HG03457 (cell line): ENCODE results near the gene SPDYC.
"Not testable (repeated sequence)": the region's sequence is repeated elsewhere in the genome, so short reads cannot be mapped to it uniquely, and the experiment has no call there.

Experiments
- ATAC-seq: cut with Tn5 transposase; IDR thresholded peaks from one replicate; pipeline ENCODE4 v1.9.1; 2021; ENCODE audit warnings: moderate number of reproducible peaks; ENCODE audit not compliant: unreplicated experiment

Gene SPDYC

DNA sequence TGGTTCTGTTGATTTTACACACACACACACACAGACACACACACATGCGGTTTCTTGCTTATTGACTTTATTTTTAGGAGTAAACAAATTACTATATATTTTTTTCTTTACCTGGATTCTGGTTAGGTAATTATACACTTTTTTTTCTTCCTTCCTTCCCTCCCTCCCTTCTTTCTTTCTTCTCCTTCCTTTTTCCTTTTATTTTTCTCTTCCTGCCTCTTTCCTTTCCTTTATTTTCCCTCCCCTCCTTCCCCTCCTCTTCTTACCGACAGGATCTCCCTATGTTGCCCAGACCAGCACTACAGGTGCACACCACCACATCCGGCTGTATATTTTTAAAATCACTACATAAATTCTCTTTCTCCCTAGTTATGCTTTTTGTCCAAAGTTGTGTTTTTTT is 3.1 kb upstream of the SPDYC start:
- no peak for ATAC-seq

DNA sequence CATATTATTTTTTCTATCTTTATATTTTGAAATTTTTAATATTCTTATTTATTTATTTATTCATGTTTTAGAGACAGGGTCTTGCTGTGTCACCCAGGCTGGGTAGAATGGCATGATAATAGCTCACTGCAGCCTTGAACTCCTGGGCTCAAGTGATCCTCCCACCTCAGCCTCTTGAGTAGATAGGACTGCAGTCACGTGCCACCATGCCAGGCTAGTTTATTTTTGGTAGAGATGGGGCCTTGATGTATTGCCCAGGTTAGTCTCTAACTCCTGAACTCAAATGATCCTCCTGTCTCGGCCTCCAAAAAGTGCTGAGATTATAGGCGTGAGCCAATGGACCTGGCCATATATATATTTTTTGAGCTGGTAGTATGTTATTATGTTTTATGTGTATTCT is 2.4 kb upstream of the SPDYC start:
- no peak for ATAC-seq

DNA sequence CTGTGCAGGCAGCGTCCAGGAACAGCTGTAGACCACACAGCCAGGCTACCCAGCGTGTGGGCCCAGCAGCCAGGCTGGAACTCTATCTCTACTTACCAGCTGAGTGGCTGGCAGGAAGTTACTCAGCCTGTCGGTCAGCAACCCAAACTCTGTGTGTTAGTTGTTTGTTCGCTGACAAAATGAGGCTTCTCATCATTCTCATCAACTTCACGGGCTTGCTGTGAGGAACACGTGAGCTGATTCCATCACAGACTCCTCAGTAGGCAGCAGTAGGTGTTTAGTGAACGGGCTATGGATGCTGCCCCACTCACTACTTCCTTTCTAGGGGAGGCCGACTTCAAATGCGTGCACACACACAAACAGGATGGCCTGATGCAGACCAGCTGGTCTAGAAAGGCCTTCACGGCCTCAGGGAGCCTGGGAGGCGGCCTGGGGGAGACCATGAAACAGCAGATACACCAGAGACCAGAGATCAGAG is 830 bp upstream of the SPDYC start:
- ATAC-seq = no peak

DNA sequence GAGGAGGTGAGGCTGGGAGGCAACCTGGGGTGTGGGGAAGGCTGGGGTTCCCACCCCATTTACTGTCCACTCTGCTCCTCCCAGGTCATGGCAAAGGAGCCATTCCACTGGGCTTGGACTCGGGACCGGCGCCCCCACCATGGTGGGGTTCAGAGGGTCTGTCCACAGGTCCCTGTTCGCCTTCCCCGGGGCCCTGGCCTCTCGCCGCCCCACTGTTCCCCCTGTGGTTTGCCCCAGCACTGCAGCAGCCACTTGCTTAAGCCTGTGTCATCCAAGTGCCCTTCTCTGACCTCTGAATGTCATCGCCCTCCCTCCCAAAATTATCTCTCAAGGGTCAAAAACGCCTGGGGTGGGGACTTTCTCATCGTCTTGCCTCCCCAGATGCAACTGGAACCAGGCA is 2.6 kb downstream of the SPDYC start:
- ATAC-seq = no peak

DNA sequence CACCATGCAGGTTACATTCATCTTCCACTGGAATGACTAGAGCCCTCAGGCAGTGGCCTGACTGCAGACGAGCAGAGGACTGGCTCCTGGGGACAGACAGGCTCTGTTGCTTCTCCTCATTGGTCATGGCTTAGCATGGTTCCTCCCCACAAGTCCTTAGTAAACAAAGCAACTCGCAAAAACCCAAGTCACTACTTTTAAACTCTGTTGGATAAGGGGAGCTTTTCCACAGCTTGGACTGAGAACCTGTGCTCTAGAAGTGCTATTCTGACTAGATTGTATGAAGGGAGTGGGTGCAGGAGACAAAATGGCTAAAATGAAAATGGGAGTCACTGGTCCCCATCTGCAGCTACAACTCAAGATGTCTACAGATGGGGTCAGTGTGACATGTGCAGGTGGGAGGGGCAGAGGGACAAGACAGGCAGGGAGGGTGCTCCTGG is 4.6 kb downstream of the SPDYC start:
- ATAC-seq = not testable (repeated sequence)

DNA sequence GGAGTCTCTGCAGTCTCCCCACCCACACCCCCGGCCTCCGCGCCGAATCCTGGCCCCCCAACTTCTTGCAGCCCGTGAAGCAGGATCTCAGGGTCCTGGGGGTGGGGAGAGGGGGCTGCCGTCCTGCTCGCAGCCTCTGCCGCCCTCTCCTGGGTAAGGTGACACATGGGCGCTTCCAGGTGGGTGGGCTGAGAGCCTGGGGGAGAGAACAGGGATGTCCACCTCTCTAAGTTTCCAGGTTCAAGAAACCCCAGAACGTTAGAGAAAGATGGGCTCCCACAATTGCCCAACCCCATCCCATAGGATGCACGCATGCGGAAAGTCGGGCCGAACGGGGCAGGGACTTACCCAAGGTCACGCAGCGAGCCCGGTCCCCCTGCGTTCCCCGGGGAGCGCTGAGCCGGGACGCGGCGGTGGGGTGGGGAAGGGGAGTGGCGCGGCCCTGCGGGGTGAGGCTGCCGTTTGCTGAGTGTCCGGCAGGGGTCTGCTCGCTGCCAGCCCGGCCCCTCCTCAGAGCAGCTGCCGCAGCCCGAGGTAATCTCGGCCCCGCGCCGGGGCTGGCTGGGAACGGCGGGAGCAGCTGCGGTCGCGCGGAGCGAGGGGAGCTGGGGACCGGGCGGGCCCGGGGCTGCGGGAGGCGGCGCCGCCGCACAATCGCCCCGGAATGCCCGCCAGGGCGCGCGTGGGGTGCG is 11.0 kb downstream of the SPDYC start:
- no peak for ATAC-seq

DNA sequence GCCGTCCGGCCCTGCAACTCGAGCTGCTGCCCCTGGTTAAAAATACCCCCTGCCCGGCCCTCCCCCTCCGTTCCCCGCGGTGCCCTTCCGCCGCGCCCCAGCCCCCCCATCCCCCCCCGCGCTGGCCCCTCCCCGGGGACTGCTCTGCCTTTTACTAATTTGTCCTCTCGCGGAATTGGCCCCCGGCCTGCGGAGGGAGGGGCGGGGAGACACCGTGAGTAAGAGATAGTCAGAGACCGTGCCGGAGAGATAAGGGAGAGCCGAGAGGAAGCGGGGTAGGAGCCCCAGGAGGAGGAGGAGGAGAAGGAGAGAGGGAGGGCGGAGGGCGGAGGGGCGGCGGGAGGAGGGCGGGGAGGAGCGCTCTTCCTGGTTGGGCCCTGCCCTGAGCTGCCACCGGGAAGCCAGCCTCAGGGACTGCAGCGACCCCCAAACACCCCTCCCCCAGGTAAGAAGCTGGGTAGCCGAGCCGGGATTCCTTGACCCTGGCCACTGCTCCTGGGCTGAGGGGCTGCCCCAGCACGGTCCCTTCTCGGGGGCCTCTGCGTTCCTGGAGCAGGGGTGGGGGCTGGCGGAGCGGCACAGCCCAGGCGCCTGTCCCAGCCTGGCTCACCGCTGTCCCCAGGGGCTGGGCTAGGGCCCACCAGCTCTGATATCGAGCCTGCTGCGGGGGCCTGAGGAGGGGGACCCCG is 11.7 kb downstream of the SPDYC start, which contains the start of gene CAPN1:
CAPN1 (plus strand) TSS at position 360 of the 689 bp plus-strand sequence. CDS start 774 bp downstream, outside the sequence.
- no peak for ATAC-seq

DNA sequence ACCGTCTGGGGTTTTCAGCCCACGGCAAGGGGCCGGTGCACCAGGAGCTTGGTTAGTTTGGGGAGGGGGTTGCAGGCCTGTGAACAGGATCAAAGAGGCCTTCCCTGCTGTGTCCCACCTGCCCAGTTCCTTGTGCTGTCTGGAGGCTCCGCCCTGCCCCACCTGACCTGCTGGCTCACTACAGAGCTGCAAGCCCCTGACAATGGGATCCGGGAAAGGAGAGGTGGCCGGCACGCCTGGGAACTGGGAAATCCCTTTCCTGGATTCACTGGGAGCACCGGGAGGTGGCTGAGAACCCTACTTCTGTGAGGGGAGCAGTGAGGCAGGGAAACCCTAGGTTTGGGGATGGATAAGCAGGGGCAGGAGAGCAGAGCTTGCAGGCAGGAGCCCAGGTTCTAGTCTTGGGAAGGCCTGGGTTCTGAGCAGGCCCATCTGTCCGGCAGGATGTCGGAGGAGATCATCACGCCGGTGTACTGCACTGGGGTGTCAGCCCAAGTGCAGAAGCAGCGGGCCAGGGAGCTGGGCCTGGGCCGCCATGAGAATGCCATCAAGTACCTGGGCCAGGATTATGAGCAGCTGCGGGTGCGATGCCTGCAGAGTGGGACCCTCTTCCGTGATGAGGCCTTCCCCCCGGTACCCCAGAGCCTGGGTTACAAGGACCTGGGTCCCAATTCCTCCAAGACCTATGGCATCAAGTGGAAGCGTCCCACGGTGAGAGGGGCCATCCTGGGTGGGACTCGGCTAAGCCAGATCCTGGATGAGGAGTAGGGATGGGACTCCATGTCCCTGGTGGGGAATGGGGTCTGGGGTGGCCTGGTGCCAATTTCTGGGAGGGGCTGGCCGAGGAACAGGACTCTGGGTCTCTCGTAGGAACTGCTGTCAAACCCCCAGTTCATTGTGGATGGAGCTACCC is 12.5 kb downstream of the SPDYC start:
- no peak for ATAC-seq

DNA sequence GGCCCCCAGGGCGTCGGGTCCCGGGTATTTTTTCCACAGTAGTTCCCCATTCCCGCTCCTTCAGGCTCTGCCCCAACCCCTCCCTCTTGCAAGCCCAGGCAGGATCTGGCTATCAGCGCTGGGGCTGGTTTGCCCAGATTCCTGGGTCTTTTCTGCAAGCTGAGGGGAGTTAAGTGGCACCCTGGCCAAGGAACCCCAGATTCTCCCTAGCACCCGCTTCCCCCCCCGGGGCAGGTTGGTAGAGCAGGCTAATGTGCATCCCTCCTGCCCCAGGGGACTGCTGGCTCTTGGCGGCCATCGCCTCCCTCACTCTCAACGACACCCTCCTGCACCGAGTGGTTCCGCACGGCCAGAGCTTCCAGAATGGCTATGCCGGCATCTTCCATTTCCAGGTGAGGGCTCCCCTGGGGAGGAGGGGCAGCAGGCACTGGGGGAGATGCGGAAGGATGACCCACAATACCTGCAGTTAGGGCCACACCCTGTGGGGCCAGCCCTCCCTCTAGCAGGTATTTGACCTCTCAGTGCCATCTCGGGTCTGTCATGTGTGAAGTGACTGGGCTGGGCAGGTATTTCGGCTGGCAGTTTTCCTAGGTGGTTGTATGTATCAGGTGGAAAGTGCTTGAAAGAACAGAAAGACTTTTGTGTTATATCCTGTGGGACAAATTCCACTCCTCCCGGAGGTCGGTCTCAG is 13.3 kb downstream of the SPDYC start:
- ATAC-seq = no peak

DNA sequence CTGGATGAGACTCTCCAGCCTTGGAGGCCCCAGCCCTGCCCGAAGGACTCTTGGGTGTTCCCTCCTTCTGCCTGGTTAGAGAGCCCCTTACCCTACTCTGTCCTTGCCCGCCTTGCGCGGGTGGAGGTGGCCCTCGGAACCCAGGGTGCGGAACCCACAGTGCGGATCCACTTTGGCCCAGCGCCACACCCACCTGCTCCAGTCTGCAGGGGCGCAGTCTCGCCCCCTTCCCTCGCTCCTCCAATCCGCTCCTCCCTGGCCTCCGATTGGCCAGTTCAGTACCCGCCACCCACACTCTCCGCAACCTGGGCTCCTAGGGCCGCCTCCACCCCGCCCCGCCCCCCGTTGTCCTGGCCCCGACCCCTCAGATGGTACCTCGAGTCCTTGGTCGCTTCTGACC is 14.1 kb downstream of the SPDYC start:
- no peak for ATAC-seq

DNA sequence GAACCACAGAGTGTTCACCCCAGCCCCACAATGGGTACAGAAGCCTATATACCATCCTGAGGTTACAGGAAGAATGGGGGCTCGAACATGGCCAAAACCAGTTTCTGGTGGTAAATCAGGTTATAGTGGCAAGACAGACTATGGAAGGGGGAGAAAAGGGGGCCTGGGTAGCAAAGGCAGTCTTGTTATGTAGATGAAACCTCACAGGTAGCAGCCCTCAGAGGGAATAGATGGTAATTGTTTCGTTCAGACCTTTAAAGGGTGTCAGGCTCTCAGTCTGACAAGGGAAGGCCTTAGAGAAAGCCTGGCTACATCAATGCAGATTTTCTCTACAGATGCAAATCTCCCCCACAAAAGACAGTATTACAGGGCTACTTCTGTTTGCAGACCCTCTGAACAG is 15.1 kb downstream of the SPDYC start:
- ATAC-seq = no peak

DNA sequence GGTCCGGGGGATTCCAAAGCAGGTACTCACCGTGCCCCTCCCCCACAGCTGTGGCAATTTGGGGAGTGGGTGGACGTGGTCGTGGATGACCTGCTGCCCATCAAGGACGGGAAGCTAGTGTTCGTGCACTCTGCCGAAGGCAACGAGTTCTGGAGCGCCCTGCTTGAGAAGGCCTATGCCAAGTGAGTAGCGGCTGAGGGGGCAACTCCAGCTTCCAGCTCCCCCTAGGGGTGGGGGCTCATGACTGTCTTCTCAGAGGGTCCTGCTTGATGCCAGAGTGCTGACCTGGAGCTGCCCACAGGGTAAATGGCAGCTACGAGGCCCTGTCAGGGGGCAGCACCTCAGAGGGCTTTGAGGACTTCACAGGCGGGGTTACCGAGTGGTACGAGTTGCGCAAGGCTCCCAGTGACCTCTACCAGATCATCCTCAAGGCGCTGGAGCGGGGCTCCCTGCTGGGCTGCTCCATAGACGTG is 15.9 kb downstream of the SPDYC start:
- ATAC-seq = no peak

DNA sequence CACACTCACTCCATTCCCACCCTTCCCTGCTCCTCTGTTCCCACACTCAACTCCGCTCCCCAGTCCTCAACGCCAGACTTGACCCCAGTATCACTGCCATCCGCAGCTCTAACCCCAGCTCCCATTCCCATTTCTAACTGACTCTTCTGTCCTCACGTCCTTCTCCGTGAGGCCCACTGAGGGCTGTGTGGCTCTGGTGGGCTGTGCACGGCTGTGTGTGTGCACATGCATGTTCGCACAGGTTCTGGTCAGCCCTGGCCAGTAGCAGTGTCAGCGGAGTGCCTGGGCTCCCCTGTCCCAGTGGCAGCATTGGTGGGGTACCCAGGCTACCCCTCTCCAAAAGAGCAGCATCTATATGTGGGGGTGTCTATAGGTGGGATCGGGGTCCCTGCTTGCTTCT is 16.7 kb downstream of the SPDYC start:
- no peak for ATAC-seq

DNA sequence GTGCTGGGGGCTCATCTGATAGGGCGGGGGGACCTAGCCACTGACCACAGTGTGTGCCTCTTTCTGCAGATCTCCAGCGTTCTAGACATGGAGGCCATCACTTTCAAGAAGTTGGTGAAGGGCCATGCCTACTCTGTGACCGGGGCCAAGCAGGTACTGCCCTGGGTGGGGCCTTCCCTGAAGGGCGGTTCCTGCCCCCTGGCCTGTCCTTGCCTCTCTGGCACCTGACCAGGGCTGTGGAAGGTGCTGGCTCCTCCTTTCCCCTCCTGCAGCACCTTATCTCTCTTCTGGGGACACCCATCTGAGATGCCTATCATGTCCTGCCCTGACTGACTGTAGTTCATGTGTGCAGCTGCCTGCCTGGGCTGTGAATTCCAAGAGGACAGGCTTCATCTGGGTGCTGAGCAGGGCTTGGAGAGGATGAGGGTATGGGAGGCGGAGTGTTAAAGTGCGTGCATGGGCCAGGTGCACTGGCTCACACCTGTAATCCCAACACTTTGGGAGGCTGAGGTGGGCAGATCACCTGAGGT is 17.2 kb downstream of the SPDYC start:
- no peak for ATAC-seq

DNA sequence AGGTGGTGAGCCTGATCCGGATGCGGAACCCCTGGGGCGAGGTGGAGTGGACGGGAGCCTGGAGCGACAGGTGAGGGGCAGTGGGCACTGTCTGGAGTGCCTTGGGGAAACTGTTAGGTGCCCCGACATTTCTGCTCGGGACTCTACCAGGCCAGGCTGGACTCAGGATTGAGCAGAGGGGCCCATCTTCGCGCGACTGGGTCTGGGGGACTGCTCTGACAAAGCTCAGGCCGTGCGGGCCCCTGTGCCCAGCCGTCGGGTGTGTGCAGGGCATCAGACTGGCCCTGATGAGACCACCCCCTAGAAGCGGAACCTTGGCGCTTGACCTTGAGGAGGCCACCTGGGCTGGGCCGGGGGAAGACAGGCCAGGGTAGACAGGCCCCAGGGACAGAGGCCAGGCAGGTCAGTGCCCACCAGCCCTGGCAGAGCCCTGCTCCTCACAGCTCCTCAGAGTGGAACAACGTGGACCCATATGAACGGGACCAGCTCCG is 18.0 kb downstream of the SPDYC start:
- ATAC-seq = no peak

DNA sequence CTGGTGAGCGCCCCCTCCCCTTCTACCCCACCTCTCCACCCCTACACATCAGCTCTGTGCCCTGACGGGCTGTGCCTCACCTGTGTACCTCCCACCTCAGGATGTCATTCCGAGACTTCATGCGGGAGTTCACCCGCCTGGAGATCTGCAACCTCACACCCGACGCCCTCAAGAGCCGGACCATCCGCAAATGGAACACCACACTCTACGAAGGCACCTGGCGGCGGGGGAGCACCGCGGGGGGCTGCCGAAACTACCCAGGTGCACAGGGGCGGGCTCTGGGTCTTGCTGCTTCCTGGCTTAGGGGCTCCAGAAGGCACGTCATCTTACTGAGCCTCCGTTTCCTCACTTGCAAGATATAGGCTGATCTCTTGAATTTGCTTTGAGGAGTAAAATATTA is 18.5 kb downstream of the SPDYC start:
- ATAC-seq = no peak

DNA sequence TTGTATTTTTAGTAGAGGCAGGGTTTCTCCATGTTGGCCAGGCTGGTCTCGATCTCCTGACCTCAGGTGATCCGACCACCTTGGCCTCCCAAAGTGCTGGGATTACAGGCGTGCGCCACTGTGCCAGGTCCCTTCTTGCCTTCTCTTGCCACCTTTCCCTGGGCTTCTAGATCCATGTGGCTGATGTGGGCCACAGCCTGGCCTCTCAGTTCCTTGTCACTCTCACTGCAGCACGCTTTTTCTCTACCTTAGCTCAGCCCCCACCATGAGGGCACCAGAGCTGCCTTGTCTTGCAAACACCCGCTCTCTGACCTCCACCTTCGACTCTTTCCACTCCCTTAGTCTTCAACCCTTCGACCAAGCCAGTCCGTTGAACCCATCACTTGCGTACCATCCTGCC is 19.2 kb downstream of the SPDYC start:
- no peak for ATAC-seq

DNA sequence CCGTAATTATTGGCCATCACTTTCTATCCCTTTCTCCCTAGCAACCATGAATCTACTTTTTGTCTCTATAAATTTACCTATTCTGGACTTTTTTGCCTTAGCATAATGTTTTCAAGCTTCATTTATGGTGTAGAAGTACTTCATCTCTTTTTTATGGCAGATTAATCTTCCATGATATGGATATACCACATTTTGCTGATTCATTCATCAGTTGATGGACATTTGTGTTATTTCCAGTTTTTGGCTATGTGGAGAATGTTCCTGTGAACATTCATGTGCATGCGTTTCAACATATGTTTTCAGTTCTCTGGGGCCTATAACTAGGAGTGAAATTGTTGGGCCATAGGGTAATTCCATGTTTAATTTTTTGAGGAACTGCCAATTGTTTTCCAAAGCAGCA is 24.5 kb downstream of the SPDYC start:
- ATAC-seq = no peak

DNA sequence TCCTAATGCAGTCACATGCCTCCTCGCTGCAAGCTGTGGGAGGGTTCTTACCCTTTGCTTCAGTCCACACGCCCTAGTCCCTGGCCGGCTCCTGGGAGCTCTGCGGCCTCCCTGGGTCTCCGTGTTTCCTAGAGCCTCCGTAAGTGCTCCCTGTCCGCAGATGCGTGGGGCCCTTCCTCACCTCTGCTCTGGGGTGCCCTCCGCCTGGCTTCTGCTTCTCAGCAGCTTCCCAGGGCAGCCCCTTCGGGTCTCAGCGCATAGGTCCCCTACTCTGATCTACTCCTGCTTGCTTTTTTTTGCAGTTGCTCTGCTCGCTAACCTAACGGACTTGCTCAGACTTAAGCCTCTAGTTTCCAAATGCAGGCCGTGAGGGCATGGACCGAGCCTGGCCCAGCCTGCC is 34.1 kb downstream of the SPDYC start:
- ATAC-seq = no peak
